Mesothelial cell of epicardium (in vitro differentiated cells): ENCODE measurements around the gene DDO. TPM values are rescaled to one million over a fixed set of nuclear protein-coding genes. Genes with fewer than 3 reads are reported as not detected.
A peak's percentile ranks its signal among the peaks of the same experiment; 100 is the strongest.

Source experiments
- DNase-seq, 2 experiments: peaks; one replicate each; pipeline ENCODE4 v3.0.0; 2021; ENCODE audit warnings: low spot score in 2 of 2; ENCODE audit not compliant: unreplicated experiment in 2 of 2
- H3K27ac Mint-ChIP-seq: 2 replicates; pipeline ENCODE4 v1.8.0; 2021; ENCODE audit warnings: mixed read lengths
- H3K27me3 Mint-ChIP-seq: 2 replicates; pipeline ENCODE4 v1.8.0; 2021; ENCODE audit warnings: low read depth, mixed read lengths
- H3K36me3 Mint-ChIP-seq: 2 replicates; pipeline ENCODE4 v1.8.0; 2021; ENCODE audit warnings: mixed read lengths
- H3K4me1 Mint-ChIP-seq: 2 replicates; pipeline ENCODE4 v1.8.0; 2021; ENCODE audit warnings: mixed read lengths
- H3K4me3 Mint-ChIP-seq: 2 replicates; pipeline ENCODE4 v1.8.0; 2021; ENCODE audit warnings: mild to moderate bottlenecking, moderate library complexity, mixed read lengths
- H3K9me3 Mint-ChIP-seq: 2 replicates; pipeline ENCODE4 v1.8.0; 2021; ENCODE audit warnings: mixed read lengths
- total RNA-seq: library from RNA; stranded (reverse); gene quantifications from 3 replicates; pipeline ENCODE4 v1.2.1, GENCODE V29; 2021
- TF ChIP-seq, protein P1 (sequence below): fragments of 200-600 bp; sonication (generic); IDR thresholded peaks from one replicate; pipeline ENCODE4 v1.5.0; 2021; ENCODE audit warnings: antibody characterized with exemption; ENCODE audit not compliant: unreplicated experiment

DDO gene
- total RNA-seq, 1 donor from 2014 or later, result not detected

DNA sequence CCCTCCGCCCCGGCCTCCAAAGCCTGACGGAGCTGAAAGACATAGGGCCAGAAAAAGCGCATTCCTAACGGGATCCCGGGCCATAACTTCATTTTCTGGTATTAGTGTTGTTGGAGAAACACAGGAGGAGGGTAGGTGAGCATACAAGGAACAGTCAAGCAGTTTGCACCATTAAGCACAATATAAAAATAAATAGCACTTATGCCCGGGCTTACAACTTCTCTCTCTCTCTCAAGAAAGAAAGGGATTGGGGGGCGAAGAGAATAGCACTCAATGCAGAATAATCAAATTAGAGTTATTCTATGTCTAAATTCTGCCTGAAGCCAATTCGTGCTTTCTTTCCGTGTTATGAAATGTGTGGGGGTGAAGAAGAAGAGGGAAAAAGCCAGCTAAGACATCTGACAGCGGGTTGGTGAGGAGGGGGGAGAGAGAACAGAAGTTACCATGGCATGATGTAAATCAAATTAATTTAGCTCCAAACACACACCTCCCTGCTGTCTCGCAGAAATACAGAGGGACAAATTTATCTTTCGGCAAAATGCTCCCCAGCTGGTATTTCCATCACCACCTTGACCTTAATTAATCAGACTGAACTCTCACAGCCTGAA is 56.7 kb downstream of the DDO start:
- no peak for DNase-seq
- Mint-ChIP-seq H3K27me3 (no peaks in the 10 kb centered on the region), H3K4me1 (peaks cover 63% of the 10 kb centered on the region), H3K36me3 (peaks cover 13% of the 10 kb centered on the region), H3K27ac (peak overlapping the region; percentile 96), H3K4me3 (peak overlapping the region; percentile 61), H3K9me3 (peaks cover 15% of the 10 kb centered on the region)
- TF ChIP-seq, protein P1, sequence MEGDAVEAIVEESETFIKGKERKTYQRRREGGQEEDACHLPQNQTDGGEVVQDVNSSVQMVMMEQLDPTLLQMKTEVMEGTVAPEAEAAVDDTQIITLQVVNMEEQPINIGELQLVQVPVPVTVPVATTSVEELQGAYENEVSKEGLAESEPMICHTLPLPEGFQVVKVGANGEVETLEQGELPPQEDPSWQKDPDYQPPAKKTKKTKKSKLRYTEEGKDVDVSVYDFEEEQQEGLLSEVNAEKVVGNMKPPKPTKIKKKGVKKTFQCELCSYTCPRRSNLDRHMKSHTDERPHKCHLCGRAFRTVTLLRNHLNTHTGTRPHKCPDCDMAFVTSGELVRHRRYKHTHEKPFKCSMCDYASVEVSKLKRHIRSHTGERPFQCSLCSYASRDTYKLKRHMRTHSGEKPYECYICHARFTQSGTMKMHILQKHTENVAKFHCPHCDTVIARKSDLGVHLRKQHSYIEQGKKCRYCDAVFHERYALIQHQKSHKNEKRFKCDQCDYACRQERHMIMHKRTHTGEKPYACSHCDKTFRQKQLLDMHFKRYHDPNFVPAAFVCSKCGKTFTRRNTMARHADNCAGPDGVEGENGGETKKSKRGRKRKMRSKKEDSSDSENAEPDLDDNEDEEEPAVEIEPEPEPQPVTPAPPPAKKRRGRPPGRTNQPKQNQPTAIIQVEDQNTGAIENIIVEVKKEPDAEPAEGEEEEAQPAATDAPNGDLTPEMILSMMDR, result no peak

DNA sequence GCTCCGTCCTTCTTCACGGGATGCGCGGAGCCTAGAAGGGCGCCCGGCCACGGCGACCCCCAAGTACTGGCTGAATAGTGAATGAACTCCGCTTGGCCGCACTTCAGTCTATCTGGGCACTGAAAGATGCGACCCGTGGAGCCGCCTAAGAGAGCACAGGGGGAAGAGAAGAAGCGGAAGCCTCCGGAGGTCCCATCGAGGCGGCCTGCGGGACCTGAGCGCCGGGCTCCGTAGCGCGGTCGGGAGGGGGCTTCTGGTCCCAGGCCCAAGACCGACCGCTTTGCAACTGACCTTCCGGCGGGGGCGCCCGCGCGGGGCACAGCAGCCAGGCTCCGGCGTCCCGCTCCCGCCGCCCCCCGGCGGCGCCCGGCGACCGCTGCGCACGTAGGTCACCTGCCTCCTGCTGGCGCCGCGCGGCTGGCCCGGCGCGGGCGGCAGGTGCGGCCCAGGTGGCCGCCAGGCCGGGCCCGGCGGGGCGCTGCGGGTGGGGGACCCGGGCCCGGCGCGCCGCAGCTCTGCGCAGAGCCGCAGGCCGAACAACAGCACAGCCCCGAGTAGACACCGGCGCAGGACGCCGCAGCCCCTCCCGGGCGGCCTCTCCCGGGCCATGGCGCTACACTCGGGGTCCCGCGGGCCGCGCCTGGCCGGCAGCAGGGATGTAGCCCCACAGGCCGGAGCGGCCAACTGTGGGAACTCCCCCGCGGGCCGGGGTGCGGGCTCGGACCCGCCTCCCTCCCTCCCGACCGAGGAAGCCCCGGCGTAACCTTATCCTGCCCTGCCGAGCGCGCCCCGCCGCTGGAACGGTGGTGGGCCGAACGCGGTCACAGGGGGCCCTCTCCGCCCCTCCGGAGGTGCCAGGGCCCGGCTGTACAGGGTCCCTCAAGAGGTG is 57.5 kb downstream of the DDO start, which contains the start of gene METTL24:
TSS of gene METTL24 (minus strand) at position 686 of the 889 bp plus-strand sequence. CDS start at position 609, 77 bp downstream.
- peak within 1 kb of the TSS; percentile 88 for H3K4me3 Mint-ChIP-seq
- H3K4me1 Mint-ChIP-seq, result peaks cover 71% of the 10 kb centered on the region
- peaks cover 13% of the 10 kb centered on the region for H3K36me3 Mint-ChIP-seq
- TF ChIP-seq, protein P1, result no peak
- H3K27ac Mint-ChIP-seq, result peak within 1 kb of the TSS; percentile 96
- no peaks in the 10 kb centered on the region for H3K27me3 Mint-ChIP-seq
- peaks cover 15% of the 10 kb centered on the region for H3K9me3 Mint-ChIP-seq
- DNase-seq, result peak in 1 of 2 experiments; percentile 55

DNA sequence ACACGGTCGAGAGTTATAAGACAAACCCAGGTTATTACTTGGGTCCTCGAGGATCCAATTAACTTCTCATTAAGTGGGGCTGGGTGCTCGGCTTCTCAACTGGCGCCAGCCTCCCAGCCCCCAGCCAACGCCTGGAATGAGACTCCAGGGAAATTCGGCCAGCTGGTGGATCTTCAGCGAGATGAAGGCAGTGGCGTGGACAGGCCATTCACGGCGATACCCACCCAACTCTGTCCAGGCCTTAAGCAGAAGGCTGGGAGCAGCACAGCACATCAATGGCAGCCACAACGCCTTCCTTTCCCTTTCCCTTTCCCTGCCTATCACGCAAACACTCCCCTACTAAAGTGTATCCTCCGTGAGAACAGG is 58.1 kb downstream of the DDO start:
- Mint-ChIP-seq H3K36me3 (peaks cover 10% of the 10 kb centered on the region), H3K9me3 (peaks cover 12% of the 10 kb centered on the region), H3K4me3 (peak overlapping the region; percentile 88), H3K27ac (peak overlapping the region; percentile 93), H3K27me3 (no peaks in the 10 kb centered on the region), H3K4me1 (peaks cover 77% of the 10 kb centered on the region)
- TF ChIP-seq, protein P1, result no peak
- DNase-seq, result no peak

DNA sequence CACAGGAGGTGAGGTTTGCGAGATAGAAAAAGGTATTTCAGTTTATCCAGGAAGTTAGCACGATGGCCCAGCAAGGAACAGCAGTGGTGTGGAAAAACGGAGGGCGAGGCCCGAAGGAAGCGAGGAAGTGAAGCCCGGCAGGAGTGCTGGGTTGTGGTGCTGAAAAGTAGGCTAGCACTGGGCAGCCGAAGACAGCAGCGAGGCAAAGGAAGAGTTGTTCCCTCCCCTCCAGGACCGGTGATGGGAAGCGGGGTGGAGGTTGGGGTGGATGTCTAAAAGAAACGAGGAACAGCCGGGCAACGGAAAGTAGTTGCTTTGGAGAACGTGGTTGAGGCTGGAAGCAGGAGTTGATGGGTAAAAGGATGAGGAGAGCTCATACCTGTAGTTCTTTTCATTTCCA is 58.6 kb downstream of the DDO start:
- peaks cover 8% of the 10 kb centered on the region for H3K9me3 Mint-ChIP-seq
- H3K4me1 Mint-ChIP-seq, result peaks cover 82% of the 10 kb centered on the region
- peaks cover 6% of the 10 kb centered on the region for H3K36me3 Mint-ChIP-seq
- no peaks in the 10 kb centered on the region for H3K27me3 Mint-ChIP-seq
- peak overlapping the region; percentile 88 for H3K4me3 Mint-ChIP-seq
- peak overlapping the region; percentile 93 for H3K27ac Mint-ChIP-seq
- DNase-seq, result no peak
- TF ChIP-seq, protein P1, result no peak

DNA sequence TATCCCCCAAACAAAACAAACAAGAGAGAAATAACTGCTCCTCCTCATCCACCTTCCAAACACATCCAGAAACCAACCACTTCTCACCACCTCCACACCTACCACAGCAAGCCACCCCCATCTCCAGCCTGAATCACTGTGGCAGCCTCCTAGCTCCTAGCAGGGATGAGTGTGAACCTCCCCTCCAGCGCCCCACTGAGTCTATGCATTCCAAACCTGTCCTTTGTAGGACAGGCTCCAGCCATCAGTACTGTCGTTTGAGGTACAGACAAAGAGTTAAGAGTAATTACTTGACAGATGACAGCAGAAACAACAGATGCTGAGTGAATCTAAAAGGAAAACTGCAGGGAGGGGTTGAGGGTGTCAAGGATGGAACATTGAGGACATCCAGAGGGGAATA is 59.6 kb downstream of the DDO start:
- DNase-seq, result no peak
- Mint-ChIP-seq H3K9me3 (no peaks in the 10 kb centered on the region), H3K36me3 (no peaks in the 10 kb centered on the region), H3K27me3 (no peaks in the 10 kb centered on the region), H3K4me1 (peaks cover 84% of the 10 kb centered on the region), H3K4me3 (peak overlapping the region; percentile 88), H3K27ac (peak overlapping the region; percentile 93)
- TF ChIP-seq, protein P1, result no peak
